Ishikawa (cell line): ENCODE measurements around the gene CCDC126.

ENCODE experiments used
- CEBPB ChIP-seq: IDR thresholded peaks from 2 replicates; pipeline ENCODE4 v1.6.1; 2012
- CREB1 ChIP-seq: IDR thresholded peaks from 2 replicates; pipeline ENCODE4 v1.6.1; 2012; ENCODE audit warnings: low read depth
- EGR1 ChIP-seq: IDR thresholded peaks from 2 replicates; pipeline ENCODE4 v1.6.1; 2012
- EP300 ChIP-seq: IDR thresholded peaks from 2 replicates; pipeline ENCODE4 v1.6.1; 2012; ENCODE audit warnings: borderline replicate concordance
- FOXM1 ChIP-seq: IDR thresholded peaks from 2 replicates; pipeline ENCODE4 v1.6.1; 2012; ENCODE audit warnings: low read depth, borderline replicate concordance
- NFIC ChIP-seq: IDR thresholded peaks from 2 replicates; pipeline ENCODE4 v1.6.1; 2012
- RAD21 ChIP-seq: IDR thresholded peaks from 2 replicates; pipeline ENCODE4 v1.6.1; 2012; ENCODE audit warnings: low read depth
- TAF1 ChIP-seq: IDR thresholded peaks from 2 replicates; pipeline ENCODE4 v1.6.1; 2012; ENCODE audit warnings: low read depth, mild to moderate bottlenecking
- TCF12 ChIP-seq: IDR thresholded peaks from 2 replicates; pipeline ENCODE4 v1.6.1; 2012; ENCODE audit warnings: low read depth
- YY1 ChIP-seq: IDR thresholded peaks from 2 replicates; pipeline ENCODE4 v1.6.1; 2012; ENCODE audit warnings: low read depth
- ZBTB7A ChIP-seq: IDR thresholded peaks from 2 replicates; pipeline ENCODE4 v1.6.1; 2012; ENCODE audit warnings: low read depth
- TF ChIP-seq, protein P1 (sequence below): IDR thresholded peaks from 2 replicates; pipeline ENCODE4 v1.6.1; 2012
- TF ChIP-seq, protein P2 (sequence below): IDR thresholded peaks from 2 replicates; pipeline ENCODE4 v1.6.1; 2012; ENCODE audit warnings: low read depth, mild to moderate bottlenecking
- TF ChIP-seq, protein P3 (sequence below): IDR thresholded peaks from 2 replicates; pipeline ENCODE4 v1.6.1; 2012

DNA sequence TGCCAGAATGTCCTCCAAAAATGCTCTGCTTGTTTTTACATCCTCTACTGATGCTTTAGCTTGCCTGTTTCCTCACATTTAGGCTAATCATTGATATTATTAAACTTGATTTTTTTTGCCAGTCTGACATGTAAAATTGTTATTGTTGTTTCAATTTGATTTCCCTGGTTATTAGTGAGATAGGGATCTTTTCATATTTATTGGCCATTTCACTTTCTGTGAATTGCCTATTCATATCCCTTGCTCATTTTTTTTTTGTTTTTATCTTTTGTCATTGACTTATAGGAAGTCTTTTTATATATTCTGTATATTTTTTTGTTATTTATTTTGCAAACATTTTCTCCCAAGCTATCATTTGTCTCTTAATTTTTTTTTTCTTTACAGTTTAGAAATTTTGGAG lies 96.0 kb downstream of the CCDC126 start:
- TF ChIP-seq CEBPB (no peak), CREB1 (no peak), YY1 (no peak), EP300 (no peak), TCF12 (no peak), EGR1 (no peak), RAD21 (no peak), FOXM1 (no peak), TAF1 (no peak), ZBTB7A (no peak), NFIC (no peak)
- TF ChIP-seq, protein P1, sequence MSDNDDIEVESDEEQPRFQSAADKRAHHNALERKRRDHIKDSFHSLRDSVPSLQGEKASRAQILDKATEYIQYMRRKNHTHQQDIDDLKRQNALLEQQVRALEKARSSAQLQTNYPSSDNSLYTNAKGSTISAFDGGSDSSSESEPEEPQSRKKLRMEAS, result no peak
- TF ChIP-seq, protein P2, sequence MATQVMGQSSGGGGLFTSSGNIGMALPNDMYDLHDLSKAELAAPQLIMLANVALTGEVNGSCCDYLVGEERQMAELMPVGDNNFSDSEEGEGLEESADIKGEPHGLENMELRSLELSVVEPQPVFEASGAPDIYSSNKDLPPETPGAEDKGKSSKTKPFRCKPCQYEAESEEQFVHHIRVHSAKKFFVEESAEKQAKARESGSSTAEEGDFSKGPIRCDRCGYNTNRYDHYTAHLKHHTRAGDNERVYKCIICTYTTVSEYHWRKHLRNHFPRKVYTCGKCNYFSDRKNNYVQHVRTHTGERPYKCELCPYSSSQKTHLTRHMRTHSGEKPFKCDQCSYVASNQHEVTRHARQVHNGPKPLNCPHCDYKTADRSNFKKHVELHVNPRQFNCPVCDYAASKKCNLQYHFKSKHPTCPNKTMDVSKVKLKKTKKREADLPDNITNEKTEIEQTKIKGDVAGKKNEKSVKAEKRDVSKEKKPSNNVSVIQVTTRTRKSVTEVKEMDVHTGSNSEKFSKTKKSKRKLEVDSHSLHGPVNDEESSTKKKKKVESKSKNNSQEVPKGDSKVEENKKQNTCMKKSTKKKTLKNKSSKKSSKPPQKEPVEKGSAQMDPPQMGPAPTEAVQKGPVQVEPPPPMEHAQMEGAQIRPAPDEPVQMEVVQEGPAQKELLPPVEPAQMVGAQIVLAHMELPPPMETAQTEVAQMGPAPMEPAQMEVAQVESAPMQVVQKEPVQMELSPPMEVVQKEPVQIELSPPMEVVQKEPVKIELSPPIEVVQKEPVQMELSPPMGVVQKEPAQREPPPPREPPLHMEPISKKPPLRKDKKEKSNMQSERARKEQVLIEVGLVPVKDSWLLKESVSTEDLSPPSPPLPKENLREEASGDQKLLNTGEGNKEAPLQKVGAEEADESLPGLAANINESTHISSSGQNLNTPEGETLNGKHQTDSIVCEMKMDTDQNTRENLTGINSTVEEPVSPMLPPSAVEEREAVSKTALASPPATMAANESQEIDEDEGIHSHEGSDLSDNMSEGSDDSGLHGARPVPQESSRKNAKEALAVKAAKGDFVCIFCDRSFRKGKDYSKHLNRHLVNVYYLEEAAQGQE, result no peak
- TF ChIP-seq, protein P3, sequence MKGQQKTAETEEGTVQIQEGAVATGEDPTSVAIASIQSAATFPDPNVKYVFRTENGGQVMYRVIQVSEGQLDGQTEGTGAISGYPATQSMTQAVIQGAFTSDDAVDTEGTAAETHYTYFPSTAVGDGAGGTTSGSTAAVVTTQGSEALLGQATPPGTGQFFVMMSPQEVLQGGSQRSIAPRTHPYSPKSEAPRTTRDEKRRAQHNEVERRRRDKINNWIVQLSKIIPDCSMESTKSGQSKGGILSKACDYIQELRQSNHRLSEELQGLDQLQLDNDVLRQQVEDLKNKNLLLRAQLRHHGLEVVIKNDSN, result no peak
